Esophagus muscularis mucosa (tissue), 3 donors: ENCODE data around the gene SRPK3.

Source experiments
- CTCF ChIP-seq, 3 experiments: fragments of 200-600 bp in 2 of 3; fragments of 450-650 bp in 1 of 3; sonication (generic) in 2 of 3; IDR thresholded peaks; one replicate each; pipeline ENCODE4 v1.5.1; 2017 to 2019; ENCODE audit warnings: antibody characterized with exemption in 3 of 3, mild to moderate bottlenecking in 2 of 3, moderate library complexity in 1 of 3
- POLR2A ChIP-seq: fragments of 450-650 bp; IDR thresholded peaks from one replicate; pipeline ENCODE4 v1.6.1; 2017; ENCODE audit warnings: antibody characterized with exemption, moderate library complexity, mild to moderate bottlenecking, low read depth

- peak; percentile 22 for TF ChIP-seq POLR2A
- no peak for TF ChIP-seq CTCF (IDR thresholded peaks at IDR 0.05)
Observed at GRCh38 chrX:153780678-153781427, at the start of gene SRPK3.
